NCI-H526 treated with DMSO at 0.1 percent for 48 hours (cell line): ENCODE data around the gene DSCAML1.
A peak's percentile ranks its signal among the peaks of the same experiment; 100 is the strongest.

ENCODE experiments used
- DNase-seq: peaks from one replicate; lab custom pipeline; 2025; lab: John Stamatoyannopoulos, UW

DSCAML1 gene

DNA sequence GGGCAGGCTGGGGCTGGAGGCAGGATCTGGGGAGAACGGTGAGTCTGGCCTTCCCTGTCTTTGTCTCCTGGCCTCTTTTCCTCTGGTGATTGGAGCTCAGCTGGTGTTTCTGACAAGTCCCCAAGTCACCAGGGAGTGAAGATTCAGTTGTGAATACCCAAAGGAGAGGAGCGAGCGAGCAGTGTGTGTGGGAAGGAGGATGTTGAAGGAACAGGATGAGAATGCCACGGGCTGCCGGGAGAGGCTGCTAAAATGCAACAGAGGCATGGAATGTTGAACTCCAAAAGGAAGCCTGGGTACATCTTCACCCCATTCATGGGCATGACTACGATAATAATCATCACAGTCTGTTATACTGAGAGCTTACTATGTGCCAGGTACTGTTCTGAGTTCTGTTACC is 306.1 kb downstream of the DSCAML1 start:
- DNase-seq, result no peak

DNA sequence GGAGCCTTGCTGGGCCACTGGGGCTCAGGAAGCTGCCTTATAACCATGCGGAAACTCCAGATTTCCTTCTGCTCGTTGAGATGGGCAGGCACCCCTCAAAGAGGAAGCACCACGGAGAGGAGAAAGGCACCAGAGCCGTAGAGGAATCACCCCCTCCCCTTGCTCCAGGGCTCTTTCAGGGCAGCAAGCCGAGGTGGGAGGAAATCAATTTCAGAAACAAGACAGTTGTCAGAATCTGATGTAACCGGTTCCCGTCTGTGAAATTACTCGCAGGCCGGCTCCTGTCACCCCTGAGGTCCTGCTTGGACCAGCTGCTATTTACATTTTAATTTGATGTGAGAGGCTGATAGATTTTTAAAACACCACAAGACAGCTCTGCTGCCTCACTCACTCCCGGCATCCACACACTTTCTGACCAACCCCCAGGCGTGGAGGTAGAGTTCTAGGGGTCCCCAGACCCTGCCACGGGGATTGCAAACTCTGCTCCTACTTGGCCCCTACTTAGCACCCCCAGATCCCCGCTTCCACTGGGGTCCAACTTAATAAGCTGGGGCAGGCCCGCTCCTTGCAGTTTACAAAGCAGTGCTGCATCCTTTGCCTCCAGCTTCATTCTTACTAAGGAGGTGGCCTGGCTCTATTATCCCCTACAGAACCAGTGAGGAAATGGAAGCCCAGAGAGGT is 306.9 kb downstream of the DSCAML1 start:
- DNase-seq, result no peak

DNA sequence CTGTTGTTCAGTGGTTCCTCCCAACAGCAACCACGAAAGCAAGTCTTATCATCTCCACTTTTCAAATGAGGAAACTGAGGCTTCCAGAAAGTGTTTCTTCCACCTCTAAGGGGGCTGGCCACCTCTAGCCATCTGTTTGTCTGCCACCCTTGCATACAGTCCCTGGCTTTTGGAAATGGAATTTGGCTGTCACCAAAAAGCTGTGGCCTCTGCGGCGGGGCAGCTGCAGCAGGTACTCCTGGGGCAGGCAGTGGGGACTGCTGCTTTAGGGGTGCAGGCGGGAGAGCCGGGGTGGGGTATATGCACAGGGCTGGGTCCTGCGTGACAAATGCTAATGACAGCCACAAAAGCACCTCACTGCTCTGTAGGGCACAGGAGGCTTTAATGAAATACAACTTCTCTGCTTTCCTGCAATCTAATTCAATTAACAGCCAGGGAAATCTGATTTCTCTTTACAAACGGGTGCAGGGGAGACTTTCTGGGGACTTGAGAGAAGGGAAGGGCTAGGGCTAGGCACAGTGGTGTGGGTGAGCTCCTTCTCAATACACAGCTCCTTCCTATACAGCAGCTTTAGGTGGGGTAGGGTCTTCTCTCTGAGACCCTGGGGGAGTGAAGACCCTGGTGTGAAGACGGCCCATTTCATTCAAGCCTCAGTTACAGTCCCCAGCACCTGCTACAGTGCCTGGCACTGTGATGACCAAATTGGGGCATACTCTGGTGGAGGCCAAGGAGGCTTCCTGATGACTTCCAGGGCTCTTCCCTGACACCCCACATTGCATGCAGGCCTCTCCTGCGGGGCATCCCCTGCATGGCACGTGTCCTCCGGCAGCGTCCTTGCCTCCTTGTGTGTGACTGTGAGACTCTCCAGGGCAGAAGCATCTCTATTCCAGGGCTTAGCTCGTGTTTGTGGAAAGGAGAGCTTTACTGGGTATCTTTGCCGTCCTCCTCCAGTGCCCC is 307.7 kb downstream of the DSCAML1 start:
- no peak for DNase-seq

DNA sequence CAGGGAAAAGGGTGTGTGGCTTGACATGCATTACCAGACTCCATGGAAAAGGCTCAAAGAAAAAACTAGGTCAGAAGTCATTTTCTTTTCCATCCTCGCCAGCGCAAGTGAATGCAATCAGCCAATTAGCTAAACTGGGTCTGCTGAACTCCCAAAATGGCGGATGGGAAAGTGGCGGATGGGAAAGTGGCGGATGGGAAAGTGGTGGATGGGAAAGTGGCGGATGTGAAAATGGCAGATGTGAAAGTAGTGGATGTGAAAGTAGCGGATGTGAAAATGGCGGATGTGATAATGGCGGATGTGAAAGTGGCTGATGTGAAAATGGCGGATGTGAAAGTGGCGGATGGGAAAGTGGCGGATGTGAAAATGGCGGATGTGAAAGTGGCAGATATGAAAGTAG is 311.0 kb downstream of the DSCAML1 start:
- no peak for DNase-seq

DNA sequence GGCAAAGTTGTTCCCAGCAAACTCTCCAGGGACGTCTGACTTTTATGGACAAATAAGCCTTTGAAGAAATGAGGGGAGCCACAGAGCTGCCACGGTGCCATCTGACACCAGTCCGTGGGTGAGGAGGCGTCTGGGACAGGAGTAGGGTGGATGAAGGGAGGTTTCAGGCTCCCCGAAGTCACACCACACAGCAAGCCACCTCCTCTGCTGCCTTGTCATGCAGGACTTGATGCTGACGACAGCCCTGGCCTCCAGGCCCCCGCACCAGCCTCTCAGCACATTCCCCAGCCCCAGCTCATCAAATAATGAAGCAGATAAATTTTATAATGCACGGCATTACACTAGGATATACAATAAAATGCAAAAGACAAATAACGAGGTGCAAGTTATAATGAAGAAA is 312.9 kb downstream of the DSCAML1 start:
- peak; percentile 93 for DNase-seq

DNA sequence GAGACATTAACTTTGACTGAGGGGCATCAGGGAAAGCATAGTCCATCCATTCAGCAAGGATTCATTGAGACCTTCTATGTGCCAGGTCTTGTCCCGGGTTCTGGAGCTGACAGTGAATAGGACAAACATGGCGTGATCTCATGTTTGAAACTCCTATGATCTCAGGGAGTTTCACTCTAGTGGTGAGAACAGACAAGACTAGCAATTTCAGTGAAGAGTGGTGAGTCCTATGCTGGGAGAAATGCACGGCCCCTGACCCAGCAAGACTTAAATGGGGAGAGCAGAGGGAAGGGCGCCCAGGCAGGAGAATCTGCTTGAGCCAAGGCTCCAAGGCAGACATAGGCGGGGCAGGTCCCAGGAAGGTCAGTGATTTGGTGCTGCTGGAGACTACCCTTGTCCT is 313.6 kb downstream of the DSCAML1 start:
- no peak for DNase-seq

DNA sequence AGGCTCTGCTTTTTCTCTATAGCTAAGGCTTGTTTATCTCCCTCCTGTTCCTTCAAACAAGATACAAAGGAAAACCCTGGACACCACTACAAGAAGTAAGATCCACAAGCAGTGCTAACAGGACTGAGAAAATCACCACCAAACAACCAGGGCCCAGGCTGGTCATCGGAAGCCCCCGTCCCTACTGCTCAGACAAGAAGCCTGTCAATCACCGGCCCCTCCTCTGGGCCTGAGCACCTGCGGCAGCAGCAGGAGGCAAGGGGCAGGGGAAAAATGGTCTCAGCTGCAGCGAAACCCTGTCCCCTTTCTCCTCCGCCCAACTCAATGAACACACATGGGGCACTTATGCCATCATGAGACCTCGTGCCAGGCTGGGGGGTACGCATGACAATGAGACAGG is 314.1 kb downstream of the DSCAML1 start:
- no peak for DNase-seq

DNA sequence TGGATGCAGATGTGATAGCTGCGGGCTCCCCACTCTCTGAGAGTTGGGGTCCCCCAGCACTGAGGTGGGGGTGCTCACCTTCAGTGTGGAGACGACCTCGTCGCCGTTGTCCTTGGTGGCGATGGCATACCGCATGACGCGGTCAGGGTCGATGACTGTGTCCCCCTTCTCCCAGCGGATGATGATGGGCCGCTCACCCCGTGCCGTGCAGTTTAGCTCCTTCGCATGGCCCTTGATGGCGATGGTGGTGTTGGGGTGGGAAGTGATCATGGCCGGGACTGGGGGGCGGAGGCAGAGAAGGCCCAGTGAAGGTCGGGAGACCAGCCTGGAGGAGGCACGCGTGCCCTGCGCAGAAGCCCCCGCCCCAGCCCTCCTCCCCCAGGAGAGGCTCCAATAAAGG is 315.1 kb downstream of the DSCAML1 start:
- DNase-seq, result no peak

DNA sequence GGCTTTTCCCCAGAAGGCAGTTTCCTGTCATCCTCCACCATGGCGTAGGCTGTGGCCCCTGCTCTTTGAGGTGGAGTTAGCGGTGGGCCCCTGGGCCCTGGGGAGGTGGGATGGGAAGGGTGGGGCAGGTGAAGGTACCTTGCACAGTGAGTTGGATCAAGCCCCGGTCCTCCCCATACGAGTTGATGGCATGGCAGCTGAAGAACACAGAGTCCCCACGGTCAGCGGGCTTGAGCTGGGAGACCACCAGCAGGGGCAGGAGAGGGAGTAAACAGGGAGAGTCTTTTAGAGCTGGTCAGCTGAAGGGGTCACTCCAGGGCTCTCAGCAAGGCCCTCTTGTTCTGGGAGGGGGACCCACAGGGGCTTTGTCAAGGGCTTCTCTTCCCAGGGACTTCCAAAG is 316.0 kb downstream of the DSCAML1 start:
- DNase-seq, result no peak

DNA sequence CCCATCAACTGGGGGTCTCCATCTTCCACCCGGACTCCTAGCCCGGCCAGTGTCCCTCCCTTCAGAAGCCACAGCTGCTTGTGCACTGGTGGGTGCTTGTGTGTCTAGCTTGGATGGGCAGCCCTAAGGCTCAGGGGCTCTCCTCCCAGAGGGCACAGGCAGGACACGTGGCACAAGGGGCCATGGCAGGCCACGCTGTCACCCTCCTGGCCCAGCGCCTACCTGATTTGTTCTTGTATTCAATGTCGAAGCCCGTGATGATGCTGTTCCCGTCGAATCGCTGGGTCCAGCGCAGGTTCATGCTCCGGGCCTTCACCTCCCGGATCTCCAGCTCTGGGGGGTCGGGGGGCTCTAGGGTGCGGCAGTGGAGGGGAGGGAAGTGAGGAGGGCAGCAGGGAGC is 316.8 kb downstream of the DSCAML1 start:
- DNase-seq, result no peak

DNA sequence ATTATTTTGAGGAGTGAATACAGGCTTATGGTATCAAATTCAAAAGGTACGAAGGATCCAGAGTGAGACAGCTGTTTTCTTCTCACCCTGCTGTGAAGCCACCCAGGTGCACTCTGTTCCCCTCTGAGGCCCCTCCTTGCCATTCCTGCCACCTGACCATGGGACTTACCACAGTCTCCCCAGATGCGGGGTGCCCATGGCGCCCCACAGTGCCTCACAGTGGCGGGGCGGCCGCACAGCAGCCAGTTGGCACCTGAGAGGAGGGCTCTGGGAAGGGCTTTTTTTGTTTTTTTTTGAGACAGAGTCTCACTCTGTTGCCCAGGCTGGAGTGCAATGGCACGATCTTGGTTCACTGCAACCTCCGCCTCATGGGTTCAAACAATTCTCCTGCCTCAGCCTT is 317.6 kb downstream of the DSCAML1 start:
- DNase-seq, result no peak

DNA sequence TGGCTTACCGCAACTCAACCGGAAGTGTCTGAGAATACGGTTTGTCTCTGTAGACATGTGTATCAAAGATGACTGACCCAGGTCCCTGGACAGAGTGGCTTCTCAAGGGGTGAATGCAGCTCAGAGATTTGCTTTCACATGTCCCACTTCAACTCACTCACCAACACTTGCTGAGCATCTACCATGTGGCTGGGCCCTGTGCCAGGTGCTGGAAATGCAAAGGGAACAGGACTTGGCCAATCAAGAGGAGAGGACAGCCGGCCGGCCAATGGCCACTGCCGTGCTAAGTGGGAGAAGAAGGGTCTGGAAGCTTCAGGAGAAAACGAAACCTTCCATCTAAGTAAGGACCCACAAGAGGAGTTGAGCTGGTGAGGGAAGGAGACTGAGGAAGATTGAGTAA is 318.1 kb downstream of the DSCAML1 start:
- DNase-seq, result no peak

DNA sequence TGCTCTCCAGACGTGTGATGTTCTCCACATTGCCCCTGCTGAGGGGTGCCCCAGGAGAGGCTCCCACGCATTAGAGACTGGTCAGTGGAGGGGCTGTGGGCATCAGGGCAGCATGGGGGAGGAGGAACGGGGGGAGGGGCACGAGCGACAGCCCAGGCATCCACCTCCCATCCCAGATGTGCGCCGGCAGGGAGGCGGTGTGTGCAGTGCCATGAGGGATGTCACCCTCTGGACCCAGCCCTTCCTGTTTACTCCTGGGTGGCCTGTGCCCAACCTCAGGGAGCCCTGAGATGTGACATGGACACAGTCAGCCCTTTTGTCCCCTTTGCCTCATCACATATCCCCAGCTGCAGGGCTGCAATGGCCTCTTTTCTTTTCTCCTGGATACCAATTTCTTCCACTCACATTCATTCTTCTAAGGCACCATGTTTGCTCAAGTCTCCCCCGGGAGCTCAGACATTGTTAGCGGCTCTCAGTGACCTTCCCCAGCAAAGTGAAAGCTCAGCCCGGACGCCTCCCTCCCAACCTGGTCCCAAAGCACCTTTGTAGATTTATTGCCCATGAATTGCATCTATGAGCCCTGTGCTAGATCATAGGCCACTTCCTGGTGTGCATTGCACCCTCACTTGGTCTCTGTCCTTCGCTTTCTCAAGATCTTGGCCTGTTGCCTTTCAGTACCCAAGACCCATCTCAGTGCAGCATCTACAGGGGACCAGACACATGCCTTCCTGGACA is 318.7 kb downstream of the DSCAML1 start:
- no peak for DNase-seq

DNA sequence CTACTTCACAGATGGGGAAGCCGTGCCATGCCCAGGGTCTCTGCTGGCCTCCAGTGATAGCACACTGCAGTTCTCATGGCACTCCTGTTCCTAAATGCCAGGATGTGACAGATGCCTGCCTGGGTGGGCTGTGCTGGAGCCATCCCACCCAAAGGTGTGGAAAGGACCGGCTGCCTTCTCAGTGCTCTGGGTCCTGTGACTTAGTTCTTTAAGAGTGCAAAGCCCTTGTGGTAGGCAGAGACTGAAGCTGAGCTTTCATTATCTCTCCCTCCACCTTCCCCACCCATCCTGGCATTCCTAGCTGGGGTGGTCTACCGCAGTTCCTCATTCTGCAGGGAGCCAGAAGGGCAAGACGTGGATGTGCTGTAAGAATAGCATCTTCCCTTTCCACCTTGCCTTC is 319.3 kb downstream of the DSCAML1 start:
- DNase-seq, result no peak

DNA sequence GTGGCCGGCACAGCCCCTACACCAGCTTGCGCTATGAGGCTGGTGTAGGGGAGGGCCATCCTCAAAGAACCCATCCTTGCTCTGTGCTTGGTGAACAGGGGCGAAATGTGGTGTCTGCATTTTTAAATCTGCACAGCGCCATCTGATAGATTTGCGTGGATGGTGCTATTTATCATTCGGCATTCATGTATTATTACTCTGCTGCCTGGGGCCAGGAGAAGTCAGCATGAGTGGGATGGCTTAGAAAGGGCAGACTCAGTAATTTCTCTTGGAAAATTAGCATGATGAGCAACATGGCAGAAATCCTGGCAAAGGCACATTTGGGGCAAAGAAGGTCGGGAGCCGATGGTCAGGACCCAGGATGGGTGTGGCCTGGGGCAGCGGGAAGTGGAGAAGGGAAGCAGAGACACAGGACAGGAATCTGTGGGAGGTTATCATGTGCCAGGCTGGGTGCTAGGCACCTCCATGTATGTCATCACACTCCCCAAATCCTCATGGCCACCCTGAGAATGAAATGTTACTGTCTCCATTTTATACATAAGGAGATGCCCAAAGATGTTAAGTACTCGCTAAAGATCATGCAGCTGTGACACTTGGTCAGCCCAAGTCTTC is 320.4 kb downstream of the DSCAML1 start:
- DNase-seq, result no peak

DNA sequence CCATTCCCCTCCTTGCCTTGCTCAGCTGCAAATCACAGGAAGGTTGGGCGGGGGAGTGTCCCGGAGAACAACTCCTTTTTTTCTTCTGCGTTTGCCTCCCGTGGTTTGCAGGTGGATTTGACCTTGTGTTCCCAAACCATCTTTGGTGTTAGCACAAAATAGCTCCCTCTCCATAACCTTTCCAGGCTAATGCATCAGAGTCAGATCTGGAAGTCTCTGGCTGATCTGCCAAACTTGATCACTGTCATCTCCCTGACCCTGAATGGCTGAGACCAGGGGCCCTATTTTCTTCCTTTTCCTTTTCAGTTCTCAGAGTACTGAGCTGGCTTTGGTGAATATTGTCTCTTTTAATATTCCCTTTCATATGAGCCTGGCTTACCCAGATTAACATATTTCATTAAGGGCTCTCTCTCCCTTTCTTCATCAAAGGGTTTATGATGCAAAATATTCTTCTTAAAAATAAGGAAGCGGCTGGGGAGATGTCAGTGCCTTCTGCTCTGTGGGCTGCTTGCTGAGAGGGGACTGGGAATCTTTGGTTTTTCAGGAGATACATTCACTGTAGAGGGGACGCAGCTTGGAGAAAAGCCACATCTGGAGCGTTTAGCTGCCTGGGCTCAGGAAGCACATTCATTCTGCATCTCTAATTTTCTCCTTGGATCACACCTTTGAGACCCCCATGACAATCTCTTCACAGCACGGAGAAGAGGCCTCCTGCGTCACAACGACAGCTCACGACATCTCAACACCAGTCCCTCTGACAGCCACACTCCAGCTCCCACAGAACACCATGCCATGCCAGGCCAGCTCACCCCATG is 321.1 kb downstream of the DSCAML1 start:
- no peak for DNase-seq

DNA sequence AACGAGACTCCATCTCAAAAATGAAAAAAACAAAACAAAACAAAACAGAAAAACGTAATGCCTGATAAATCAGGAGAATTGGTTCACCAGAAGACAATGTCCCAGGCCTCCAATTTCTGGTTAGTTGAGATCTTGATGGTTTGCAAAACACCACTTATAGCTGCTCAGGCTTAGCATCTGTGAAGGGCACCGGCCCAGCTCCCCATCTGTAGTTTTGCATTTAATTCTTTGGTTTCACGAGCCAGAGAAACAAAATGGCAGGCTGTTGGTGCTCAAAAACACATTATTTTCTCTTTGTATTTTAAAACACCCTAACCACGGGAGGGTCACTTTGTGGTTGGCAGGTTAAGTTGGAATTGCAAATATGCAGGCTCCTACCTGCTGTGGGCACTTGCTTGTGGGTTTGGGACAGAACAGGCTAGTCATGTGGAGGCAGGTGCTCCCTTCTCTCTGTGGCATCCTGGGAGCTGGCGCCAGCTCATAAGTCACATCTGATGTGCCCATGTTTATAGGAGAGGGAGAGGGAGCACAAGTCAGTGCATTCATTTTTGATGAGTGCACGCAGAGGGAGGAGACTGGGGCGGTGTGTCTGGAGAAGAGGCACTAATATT is 323.4 kb downstream of the DSCAML1 start:
- DNase-seq, result peak; percentile 83

DNA sequence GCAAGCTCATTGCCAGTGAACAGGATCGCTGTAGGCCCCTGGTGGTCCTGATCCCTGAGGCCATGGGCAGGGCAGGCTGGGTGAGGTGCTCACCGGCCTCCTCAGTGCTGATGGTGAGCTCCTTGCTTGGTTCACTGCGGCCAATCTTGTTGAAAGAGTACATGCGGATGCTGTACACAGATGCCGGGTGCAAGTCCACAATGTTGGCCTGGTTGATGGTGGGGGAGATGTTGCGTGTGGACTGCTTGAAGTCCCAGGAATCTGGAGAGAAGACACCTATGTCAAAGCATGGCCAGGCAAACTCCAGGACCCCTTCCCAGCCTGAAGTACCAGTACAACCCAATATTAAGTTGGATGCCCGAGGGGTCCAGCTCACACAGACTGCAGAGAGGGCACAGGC is 325.2 kb downstream of the DSCAML1 start:
- no peak for DNase-seq

DNA sequence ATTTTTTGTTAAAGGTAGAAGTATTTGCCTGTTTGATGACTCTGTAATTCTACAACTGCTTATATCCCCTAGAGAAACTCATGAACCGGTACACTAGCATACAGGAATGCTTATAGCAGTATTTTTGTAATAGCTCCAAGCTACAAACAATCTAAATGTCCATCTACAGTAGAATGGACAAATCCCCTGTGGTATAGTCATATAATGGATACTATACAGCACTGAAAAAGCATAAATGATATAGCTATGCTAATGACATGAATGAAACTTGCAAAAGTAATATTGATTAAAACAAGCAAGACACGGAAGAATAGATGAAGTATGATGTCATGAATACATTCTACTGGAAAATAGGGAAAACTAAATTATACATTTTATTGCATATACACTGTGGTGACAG is 326.4 kb downstream of the DSCAML1 start:
- DNase-seq, result no peak

DNA sequence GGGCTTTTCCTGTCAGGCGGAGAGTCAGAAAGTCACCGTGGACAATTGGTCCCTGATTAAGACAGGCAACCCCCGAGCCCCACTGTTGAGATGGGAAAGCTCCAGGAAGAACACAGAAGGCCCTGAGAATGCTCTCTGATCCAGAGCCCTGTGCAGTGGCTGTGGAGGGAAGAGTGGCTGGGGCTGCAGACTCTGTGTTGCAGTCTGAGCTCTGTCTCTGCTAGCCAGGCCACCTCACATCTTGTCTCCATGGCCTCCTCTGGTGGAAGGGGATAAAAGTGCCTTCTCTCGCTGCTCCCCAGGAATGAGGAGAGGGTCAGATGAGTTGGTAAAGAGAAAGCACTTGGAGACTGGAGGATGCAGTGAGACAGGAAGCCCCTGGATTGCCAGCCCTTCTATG is 328.1 kb downstream of the DSCAML1 start:
- DNase-seq, result no peak

DNA sequence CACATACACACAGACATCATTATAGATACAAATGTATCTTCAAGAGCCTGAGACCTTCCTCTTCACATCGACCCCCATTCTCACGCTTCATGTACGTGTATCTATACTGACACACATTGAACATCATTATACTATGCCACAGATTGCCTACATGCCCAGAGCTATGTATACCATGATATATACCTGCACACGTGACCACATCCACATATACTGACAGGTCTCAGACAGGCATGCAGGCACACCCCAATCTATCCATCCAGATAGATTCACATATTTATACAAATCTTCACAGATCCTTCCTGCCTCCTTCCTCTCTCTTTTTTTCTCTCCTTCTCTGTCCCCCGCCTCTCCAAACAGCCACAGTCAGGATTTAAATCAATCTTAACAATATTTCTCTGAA is 329.2 kb downstream of the DSCAML1 start:
- no peak for DNase-seq
